Spleen (tissue), 11 donors: Measurements from ENCODE around the gene GRIP1. TPM values are rescaled to one million over a fixed set of nuclear protein-coding genes. Genes with fewer than 3 reads are reported as not detected.

ENCODE experiments used
- DNase-seq: peaks from one replicate; pipeline ENCODE4 v3.0.0-alpha.2; 2020
- H3K27ac ChIP-seq, 8 donors: fragments of 200-600 bp; sonication (generic) in 7 of 8; 1 replicate in 4 of 8; 2 replicates in 4 of 8; pipeline versions ENCODE4 v1.5.0 to v1.8.0; 2016 to 2021; ENCODE audit warnings: inconsistent platforms in 4 of 8, mild to moderate bottlenecking in 4 of 8, moderate library complexity in 1 of 8
- H3K27me3 ChIP-seq, 7 donors: fragments of 200-600 bp; sonication (generic) in 6 of 7; replicated peaks in 1 of 7; 1 replicate in 4 of 7; 2 replicates in 3 of 7; pipeline versions ENCODE4 v1.5.0 to v1.8.0; 2016 to 2021; ENCODE audit warnings: inconsistent platforms in 3 of 7, mild to moderate bottlenecking in 1 of 7
- H3K36me3 ChIP-seq, 6 donors: fragments of 200-600 bp; sonication (generic) in 5 of 6; 1 replicate in 4 of 6; 2 replicates in 2 of 6; pipeline versions ENCODE4 v1.5.0 to v1.8.0; 2016 to 2021; ENCODE audit warnings: inconsistent platforms in 2 of 6
- H3K4me1 ChIP-seq, 6 donors: fragments of 200-600 bp; sonication (generic) in 5 of 6; 1 replicate in 3 of 6; 2 replicates in 3 of 6; pipeline versions ENCODE4 v1.5.0 to v1.8.0; 2016 to 2021; ENCODE audit warnings: inconsistent platforms in 3 of 6
- H3K4me3 ChIP-seq, 8 donors: fragments of 200-600 bp; sonication (generic) in 7 of 8; 1 replicate in 4 of 8; 2 replicates in 4 of 8; pipeline versions ENCODE4 v1.5.0 to v1.8.0; 2016 to 2021; ENCODE audit warnings: inconsistent platforms in 4 of 8, mild to moderate bottlenecking in 4 of 8, moderate library complexity in 2 of 8
- H3K9me3 ChIP-seq, 8 donors: fragments of 200-600 bp; sonication (generic) in 7 of 8; 1 replicate in 4 of 8; 2 replicates in 4 of 8; pipeline versions ENCODE4 v1.5.0 to v1.8.0; 2016 to 2021; ENCODE audit warnings: inconsistent platforms in 4 of 8
- CTCF ChIP-seq, 11 experiments: fragments of 200-600 bp in 7 of 11; fragments of 450-650 bp in 4 of 11; sonication (generic) in 4 of 11; IDR thresholded peaks in 8 of 11; conservative IDR thresholded peaks in 3 of 11; 1 replicate in 7 of 11; 2 replicates in 4 of 11; pipeline versions ENCODE4 v1.4.0 to v1.8.0; 2016 to 2021; ENCODE audit warnings: antibody characterized with exemption in 11 of 11, inconsistent platforms in 4 of 11, mild to moderate bottlenecking in 1 of 11
- POLR2A ChIP-seq, 3 donors: fragments of 450-650 bp; IDR thresholded peaks; one replicate each; pipeline ENCODE4 v1.5.1; 2017; ENCODE audit warnings: antibody characterized with exemption in 3 of 3, mild to moderate bottlenecking in 1 of 3
- POLR2AphosphoS5 ChIP-seq, 3 donors: sonication (generic); formaldehyde crosslinking; IDR thresholded peaks; one replicate each; pipeline ENCODE4 v1.5.1; 2017; ENCODE audit warnings: antibody characterized with exemption in 3 of 3
- WGBS, 5 donors: extraction: QIAGEN DNeasy Blood & Tissue Kit in 3 of 5; methylation state at CpG; one replicate each; pipeline versions ENCODE4 v1.1.5 to v1.1.7; 2013 to 2018; 5-methylcytosine and 5-hydroxymethylcytosine counted together
- intact Hi-C: fragments of 100-400 bp; cut with DNase I; formaldehyde crosslinking; loops from one replicate; pipeline ENCODE4 v1.15.0; 2023; ENCODE audit warnings: low total_unique reads
- polyA plus RNA-seq, 3 donors: library from polyadenylated mRNA; stranded (reverse); fragments of 200-250 nt; gene quantifications; one replicate each; pipeline ENCODE4 v1.2.1, GENCODE V29; 2013
- total RNA-seq, 7 donors: library from RNA; depleted of rRNA in 3 of 7; stranded (reverse); fragments of >200 nt in 3 of 7; fragmentation: NEBNext Ultra II Directional in 4 of 7; extraction: Animal tissue kit (Norgen Biotek cat#: 25700) in 4 of 7; gene quantifications; one replicate each; pipeline versions ENCODE4 v1.1.0 to v1.2.1, GENCODE V29; 2016 to 2021
- donor health status: healthy with polysubstance abuse.
- donor health status: DM: no; HTN: no; CAD: no; lungs with moderate emphysema.
- donor health status: DM: no; HTN: no; CAD: no.
- donor health status: Bipolar disorder and iron deficiency.
- donor health status: healthy.
- donor health status: DM: no; HTN: no; CAD: no.
- donor health status: DM: yes; HTN: yes; CAD: no.

The GRIP1 gene
- total and polyA plus RNA-seq, 10 donors: 0.35 to 15.2 (median 4.8) TPM

GRCh38 chr12:66352899-66353298 lies 326.0 kb downstream of the GRIP1 start:
- TF ChIP-seq POLR2A (IDR thresholded peaks at IDR 0.05): no peak
- TF ChIP-seq POLR2AphosphoS5 (IDR thresholded peaks at IDR 0.05): no peak
- TF ChIP-seq CTCF (IDR thresholded peaks at IDR 0.05 in 8 of 11, conservative IDR thresholded peaks at IDR 0.05 in 3 of 11): no peak
- Histone ChIP-seq H3K27me3 (no peaks in the 10 kb centered on the region), H3K27ac (no peak overlapping the region), H3K9me3 (no peaks in the 10 kb centered on the region), H3K4me1 (no peaks in the 10 kb centered on the region), H3K4me3 (no peak overlapping the region), H3K36me3 (peaks cover 0 to 46% (median 5%) of the 10 kb centered on the region in 6 donors)
- 93 to 98% (median 94%) methylated on average over 8 of the region's 8 CpGs for WGBS, 5 donors
- no peak for DNase-seq
- intact Hi-C loops: no loop called here

GRCh38 chr12:66352197-66352596 lies 326.7 kb downstream of the GRIP1 start:
- H3K9me3 ChIP-seq: no peaks in the 10 kb centered on the region
- TF ChIP-seq CTCF (IDR thresholded peaks at IDR 0.05 in 8 of 11, conservative IDR thresholded peaks at IDR 0.05 in 3 of 11) (peak in 8 of 11 experiments; percentile 10 to 48 (median 32)), POLR2A (IDR thresholded peaks at IDR 0.05) (no peak)
- H3K4me3 ChIP-seq: no peak overlapping the region
- DNase-seq: no peak
- no peaks in the 10 kb centered on the region for H3K4me1 ChIP-seq
- H3K36me3 ChIP-seq: peaks cover 0 to 49% (median 5%) of the 10 kb centered on the region in 6 donors
- no peak overlapping the region for H3K27ac ChIP-seq
- no peaks in the 10 kb centered on the region for H3K27me3 ChIP-seq
- WGBS, 5 donors: 79 to 87% (median 85%) methylated on average over 9 of the region's 9 CpGs
- intact Hi-C loops: no loop called here

GRCh38 chr12:66351301-66351700 lies 327.6 kb downstream of the GRIP1 start:
- Histone ChIP-seq H3K4me1 (no peaks in the 10 kb centered on the region), H3K27me3 (no peaks in the 10 kb centered on the region), H3K9me3 (no peaks in the 10 kb centered on the region), H3K4me3 (no peak overlapping the region), H3K27ac (no peak overlapping the region), H3K36me3 (peaks cover 0 to 58% (median 10%) of the 10 kb centered on the region in 6 donors)
- WGBS, 5 donors: 81 to 93% (median 84%) methylated on average over 2 of the region's 2 CpGs
- intact Hi-C loops: no loop called here
- TF ChIP-seq POLR2A (IDR thresholded peaks at IDR 0.05): no peak
- no peak for TF ChIP-seq POLR2AphosphoS5 (IDR thresholded peaks at IDR 0.05)
- no peak for TF ChIP-seq CTCF (IDR thresholded peaks at IDR 0.05 in 8 of 11, conservative IDR thresholded peaks at IDR 0.05 in 3 of 11)
- no peak for DNase-seq

- Histone ChIP-seq H3K36me3 (peaks cover 0 to 97% (median 26%) of the 10 kb centered on the region in 6 donors), H3K4me1 (no peaks in the 10 kb centered on the region), H3K27ac (no peak overlapping the region), H3K4me3 (no peak overlapping the region), H3K27me3 (no peaks in the 10 kb centered on the region), H3K9me3 (peaks cover 0 to 24% (median 18%) of the 10 kb centered on the region in 8 donors)
- TF ChIP-seq CTCF (IDR thresholded peaks at IDR 0.05 in 8 of 11, conservative IDR thresholded peaks at IDR 0.05 in 3 of 11) (no peak), POLR2A (IDR thresholded peaks at IDR 0.05) (no peak), POLR2AphosphoS5 (IDR thresholded peaks at IDR 0.05) (no peak)
- 91 to 100% (median 96%) methylated on average over 2 of the region's 2 CpGs for WGBS, 5 donors
- DNase-seq: no peak
- intact Hi-C loops: no loop called here
These were observed 332.9 kb downstream of the GRIP1 start for GRCh38 chr12:66345956-66346355.
